ENCODE results near the gene SH3RF3.

GRCh38 chr2:109349503-109350465 lies 220.8 kb downstream of the SH3RF3 start:
- TF ChIP-seq CTCF (conservative IDR thresholded peaks at IDR 0.05 in 1 of 2, IDR thresholded peaks at IDR 0.05 in 1 of 2; ENCODE audit: low read depth in 1 of 2, low read length in 2 of 2) (no peak), EZH2 (IDR thresholded peaks at IDR 0.05; ENCODE audit: low read length, missing control alignments) (no peak)

All from fibroblast of lung (primary cell).